ENCODE results near the gene TEX22.

Gene TEX22

DNA sequence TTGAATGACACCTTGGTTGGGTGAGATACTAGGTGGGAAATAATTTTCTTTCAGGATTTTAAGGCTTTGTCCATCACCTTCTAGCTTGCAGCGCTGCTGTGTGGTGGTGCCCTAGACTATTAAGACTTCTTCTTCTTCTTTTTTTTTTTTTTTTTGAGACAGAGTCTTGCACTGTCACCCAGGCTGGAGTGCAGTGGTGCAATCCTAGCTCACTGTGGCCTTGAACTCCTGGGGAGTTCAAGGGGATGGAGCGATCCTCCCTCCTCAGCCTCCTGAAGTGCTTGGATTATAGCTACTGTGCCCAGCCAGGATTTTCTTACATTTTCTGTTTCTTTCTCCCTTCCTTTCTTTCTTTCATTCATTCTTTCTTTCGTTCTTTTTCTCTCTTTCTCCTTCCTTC, 11.0 kb downstream of the TEX22 start:
- no peak for DNase-seq

DNA sequence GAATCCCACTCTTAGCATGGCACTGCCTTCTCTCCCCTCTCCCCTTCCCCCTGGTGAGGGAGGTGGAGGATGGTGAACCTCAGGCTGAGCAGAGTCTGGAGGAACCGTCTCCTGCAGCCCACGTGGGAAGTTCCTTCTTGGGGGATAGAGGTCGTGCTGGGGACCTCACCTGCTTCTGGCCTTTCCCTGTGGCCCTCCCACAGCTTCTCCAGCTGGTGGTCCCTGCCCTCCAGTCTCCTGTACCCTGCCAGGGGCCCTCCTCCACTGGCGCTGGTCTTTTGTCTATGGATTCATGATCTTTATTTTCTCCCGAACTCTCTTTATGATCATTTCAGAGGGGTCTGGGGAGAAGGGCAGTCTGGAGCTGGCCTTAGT, 12.3 kb downstream of the TEX22 start:
- no peak for DNase-seq

DNA sequence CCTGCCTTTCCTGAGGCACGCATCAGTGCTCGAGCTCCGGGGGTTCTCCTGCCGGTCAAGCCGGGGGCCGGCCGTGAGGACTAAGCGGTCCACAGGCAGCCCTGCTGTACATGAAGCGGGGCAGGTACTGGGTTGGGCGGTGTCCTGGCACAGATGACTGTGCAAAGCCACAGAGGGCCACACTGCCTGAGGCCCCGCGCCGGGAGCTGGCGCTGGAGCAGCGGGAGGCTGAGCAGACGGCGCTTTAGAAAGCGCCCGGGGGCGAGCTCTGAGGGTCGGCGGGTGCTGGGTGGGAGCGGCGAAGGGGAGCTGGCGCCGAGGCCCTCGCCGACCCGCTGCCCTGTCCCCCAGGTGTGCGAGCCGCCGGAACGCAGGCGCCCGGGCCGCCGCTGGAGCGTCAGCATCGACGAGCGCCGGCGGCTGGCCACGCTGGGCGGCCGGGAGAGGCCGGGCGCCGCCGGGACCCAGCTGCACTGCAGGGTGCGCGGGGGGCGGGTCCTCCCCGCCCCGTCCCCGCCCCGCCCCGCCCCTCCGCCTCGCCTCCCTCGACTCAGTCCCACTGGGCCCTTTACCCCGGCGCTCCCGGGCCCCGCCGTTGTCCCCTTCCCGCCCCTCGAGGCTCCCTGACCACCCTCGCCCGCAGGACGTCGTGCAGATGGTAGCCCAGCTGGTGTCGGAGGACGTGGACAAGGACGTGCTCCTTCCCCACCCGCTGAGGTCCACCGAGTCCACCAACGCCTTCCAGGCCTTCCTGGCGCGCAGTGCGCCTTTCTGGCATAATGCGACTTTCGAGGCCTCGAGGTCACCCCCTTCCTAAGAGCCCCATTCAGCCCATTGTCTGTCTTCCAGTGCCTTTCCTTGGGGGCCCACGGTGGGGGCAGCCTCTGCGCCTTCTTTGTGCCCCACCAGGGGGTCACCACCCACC, 12.9 kb downstream of the TEX22 start:
- DNase-seq: no peak

DNA sequence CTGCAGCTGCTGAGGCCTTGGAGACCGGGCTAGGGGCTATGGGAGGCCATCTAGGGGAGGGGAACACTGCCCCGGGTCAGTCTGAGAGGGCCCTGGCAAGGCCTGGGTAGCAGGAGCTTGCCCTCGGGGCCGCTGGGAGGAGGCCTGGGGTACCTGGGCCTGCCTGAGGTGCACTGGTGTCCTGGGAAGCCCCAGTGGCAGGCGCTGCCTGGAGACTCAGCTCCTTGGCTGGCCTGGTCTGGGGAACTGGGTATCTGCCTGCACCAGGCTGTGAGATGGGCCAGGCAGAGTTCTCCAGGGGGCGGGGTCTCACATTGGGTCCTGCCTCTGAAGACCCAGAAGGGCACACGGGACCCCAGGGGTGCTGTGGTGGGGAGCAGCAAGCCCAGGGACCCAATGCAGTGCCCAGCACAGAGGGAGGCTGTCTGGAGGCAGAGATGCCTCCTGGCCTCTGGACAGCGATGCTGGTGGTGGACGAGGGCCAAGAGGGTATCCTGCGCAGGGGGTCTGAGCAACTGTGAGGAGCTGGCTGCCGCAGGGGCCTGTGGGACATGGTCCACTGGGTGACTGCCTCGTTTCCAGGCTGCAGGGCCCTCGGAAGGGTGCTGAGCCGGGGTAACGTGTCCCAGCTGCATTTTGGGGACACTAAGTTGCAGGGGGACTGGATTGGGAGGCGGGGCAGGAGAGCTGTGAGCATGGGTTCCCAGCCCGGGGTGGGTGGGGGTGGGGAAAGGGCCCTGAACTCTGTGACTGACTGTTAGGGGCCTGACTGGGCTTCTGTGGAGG, 13.8 kb downstream of the TEX22 start:
- DNase-seq: no peak

DNA sequence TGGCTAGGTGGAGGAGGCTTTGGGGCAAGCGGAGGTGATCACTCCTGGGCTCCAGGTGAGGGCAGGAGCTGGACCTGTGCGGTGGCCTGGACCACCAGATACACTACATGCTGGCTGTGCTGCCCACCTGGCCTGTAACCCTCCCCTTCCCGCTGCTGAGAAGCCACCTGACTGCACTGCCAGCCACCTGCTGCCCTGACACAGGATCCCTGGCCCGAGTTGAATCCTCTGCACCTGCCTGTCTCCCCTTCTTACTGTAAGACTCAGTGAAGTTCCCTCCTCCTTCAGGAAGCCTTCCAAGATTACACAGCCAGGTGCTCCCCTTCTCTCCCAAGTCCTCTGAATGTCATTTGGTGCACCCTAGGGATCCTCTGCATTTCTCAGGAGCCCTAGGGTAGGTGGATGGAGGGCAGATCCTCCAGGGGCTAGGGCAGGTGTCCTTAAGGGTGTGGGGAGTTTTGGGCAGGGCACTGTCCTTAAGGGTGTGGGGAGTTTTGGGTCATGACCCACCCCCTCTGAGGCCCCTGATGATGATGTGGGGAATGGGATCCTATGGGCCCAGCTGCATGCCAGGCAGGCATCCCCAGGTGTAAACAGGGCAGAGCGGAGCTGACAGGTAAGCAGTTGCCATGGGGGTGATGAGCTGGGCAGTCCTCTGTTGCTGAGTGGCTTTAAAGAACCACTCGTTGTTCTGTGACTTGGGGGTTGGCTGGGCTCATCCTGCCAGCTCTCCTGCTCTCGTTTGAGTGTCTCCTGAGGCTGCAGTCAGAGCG, 14.6 kb downstream of the TEX22 start:
- no peak for DNase-seq

DNA sequence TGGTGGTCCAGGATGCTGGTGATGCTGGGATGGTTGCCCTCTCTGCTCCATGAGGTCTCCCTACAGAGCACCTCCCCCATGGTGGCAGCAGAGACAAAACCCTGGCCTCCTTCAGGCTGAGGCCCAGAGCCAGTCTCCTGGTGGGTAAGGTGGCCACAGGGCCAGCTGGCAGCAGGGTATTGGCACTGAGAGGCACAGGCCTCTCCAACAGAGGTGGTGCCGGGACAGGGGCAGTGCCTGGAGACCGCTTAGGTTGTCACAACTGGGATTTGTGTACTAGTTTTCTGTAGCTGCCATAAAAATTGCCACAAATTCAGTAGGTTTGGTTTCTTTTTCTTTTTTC, 15.2 kb downstream of the TEX22 start:
- DNase-seq: no peak

DNA sequence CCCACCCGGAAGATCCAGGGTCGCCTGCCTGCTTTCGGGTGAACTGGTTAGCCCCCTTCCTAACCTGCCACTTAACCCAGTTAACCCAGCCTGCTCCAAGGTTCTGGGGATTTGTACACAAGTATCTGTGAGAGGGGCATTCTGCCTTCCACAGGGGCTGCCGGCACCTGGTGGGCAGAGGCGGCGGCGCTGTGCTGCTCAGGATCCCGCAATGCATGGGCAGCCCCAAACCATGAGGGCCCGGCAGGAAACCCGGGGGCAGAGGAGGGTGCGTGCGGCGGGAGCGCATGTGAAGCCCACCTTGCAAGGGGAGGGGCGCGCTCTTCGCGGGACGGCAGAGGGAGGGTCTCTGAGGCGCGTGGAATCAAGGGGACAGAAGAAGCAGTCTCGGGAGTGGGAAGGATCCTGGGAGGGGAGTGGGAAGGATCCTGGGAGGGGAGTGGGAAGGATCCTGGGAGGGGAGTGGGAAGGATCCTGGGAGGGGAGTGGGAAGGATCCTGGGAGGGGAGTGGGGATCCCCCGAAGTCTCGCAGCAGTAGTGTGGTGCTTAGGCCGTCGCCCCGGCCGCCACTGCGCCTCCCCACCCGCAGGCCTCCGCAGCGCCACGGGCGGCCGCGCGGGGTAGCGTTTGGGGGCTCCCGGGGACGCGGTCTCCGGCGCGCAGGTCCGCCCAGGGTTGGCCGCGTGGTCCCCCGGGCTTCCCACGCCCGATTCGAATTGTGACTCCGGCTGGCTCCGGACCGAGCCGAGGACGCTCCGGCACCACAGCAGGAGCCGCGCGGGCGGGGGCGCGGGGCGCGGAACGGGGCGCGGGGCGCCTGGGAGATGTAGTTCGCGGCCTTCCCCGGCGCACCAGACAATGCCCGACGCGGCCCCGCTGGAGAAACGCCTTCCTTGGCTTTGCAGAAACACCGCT, 16.4 kb downstream of the TEX22 start:
- DNase-seq: peak; percentile 28 to 64 (median 46)

DNA sequence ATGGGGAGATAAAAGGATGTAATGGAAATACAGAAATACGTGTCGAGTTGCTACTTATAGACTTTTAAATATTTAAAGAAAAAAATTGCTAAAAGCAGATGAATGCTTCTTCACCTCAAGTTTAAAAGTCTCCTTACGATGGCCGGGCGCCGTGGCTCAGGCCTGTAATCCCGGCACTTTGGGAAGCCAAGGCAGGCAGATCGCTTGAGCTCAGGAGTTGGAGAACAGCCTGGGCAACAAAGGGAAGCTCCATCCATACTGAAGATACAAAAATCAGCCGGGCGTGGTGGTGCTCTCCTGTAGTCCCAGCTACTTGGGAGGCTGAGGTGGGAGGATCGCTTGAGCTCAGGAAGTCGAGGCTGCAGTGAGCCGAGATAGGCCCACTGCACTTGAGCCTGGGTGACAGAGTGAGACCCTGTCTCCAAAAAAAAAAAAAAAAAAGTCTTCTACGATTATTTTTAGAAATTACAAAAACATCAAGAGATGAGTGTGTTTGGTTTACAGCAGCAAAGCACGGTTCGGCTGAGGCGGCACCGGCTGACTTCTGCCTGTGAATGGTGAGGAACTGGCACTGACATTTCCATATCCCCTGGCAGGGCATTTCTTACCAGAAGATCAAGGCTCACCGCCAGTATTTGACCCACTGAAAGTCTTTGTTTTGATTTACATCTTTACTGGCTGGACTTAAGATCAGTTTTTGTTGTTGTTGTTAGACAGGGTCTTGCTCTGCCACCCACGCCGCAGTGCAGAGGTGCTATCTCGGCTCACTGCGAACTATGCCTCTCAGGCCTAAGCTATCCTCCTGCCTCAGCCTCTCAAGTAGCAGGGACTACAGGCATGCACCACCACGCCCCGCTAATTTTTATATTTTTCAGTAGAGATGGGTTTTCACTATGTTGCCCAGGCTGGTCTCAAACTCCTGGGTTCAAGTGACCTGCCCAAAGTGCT, 17.4 kb downstream of the TEX22 start:
- DNase-seq: no peak

DNA sequence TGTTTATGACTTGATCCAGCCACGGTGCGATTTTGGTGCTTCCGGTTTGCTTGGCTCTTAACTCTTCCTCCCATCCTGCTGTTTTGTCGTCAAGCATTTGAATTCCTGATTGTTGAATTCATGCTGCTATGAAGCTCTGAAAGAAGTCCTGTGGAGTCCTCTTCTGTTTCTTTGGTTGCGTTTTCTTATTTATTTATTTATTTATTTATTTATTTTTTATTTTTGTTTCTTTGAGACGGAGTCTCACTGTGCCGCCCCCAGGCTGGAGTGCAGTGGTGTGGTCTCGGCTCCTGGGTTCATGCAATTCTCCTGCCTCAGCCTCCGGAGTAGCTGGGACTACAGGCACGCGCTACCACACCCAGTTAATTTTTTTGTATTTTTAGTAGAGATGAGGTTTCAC, 18.3 kb downstream of the TEX22 start:
- no peak for DNase-seq

DNA sequence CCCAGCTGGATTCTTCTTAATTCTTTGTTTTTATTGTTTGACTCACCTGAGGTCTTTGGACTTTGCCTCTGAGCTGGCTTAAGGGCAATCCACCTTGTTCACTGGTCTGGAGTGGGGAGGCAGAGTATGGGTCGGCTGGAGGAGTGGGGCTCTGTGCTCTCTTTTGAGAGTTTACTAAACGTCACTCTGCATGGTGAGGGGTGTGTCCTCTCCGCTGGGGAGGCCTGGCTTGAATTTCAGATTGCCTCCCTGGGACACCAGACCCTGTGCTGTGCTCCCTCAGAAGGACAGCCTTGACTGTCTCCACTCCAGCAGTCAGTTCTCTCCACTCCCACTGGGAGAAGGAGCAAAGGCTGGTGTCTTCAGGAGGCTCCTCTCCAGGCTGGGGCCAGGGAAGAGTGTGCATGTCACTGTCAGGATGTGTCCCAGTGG, 19.4 kb downstream of the TEX22 start:
- no peak for DNase-seq

GRCh38 chr14:105418269-105419194, 20.2 kb downstream of the TEX22 start:
- no peak for DNase-seq

- peak in 1 of 4 experiments; percentile 23 for DNase-seq
These were observed 21.1 kb downstream of the TEX22 start, which contains the start of gene MTA1 for GRCh38 chr14:105419195-105420091. MTA1 (plus strand) TSS chr14:105419827; CDS start chr14:105420036, 209 bp downstream.

DNA sequence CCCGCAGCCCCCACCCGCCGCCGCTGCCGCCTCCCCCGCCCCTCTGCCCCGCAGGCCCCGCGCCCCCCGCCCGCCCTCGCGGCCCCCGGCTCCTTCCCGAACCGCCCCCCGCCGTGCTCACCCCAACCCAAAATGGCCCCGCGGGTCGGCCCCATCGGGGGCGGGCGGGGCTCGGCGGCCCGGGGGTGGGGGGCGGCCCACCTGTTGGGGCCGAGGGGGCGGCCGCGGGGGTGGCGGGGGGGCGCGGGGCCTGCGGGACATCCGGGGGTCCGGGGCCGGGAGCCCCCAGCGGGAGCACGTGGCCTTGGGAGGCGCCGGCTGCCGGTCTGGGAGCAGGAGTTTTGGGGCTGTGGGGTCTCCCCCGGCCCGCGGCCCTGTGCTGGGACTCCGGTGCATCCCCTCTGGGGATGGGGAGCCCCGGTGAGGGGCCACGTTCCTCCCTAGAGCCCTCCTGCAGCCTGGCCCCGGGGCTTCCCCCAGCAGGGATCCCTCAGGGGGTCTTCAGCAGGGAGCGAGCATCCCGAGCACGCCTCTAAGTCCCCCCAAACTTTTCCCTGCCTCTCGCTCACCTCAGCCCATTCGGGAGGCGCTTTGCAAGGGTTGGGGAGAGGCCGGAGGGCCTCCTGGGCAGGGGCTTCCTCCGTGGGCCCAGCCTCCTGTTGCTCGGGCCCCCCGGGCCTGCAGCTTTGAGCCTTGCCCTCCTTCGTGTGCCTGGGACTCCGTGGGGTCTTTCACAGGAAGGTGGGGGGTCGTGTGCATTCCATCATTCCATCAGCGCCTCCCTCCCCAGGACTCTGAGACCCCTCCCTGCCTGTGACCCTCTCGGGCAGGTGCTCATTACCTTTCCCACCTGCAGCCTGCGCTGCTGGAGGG, 22.0 kb downstream of the TEX22 start:
- no peak for DNase-seq

DNA sequence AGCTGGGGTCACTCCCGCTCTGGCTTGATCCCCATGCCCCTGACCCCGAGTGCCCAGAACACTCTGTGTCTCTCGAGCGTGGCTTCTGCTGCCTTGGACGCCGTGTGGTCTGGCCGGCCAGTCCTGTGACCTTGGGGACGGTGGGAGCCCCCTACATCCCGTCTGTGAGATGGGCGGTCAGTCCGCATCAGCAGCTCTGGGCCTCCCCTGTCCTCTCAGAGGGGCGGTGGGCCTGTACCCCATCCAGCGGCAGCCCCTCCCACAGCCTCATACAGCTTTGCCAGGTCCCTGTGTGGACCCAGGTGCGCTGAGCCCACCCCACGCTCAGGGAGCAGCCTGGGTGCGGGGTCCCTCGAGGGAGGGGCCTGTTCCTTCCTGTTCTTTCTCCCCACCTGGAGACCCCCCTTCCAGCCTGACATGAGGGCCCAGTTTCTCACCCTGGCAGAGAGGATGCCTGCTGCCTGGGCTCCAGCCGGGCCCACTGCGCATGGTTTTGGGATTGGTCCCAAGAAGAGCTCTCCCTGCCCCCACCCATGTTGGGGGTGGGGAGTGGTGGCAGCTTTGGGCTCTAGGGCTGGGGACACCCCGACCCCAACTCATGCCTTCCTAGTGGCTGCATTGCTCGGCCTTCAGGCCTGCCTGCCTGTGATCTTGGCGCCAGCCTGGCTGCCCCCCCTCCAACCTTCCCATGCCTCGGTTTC, 22.8 kb downstream of the TEX22 start:
- DNase-seq: no peak

GRCh38 chr14:105421723-105422615, 23.6 kb downstream of the TEX22 start:
- no peak for DNase-seq
